Esophagus squamous epithelium (tissue), 5 donors: ENCODE measurements around the gene CLCN1. TPM values are rescaled to one million over a fixed set of nuclear protein-coding genes. Genes with fewer than 3 reads are reported as not detected.

Experiments used
- DNase-seq: peaks from one replicate; lab custom pipeline; 2025; lab: John Stamatoyannopoulos, UW
- H3K27ac ChIP-seq, 4 donors: fragments of 200-600 bp; sonication (generic); one replicate each; pipeline ENCODE4 v1.5.1; 2016 to 2019; ENCODE audit warnings: mild to moderate bottlenecking in 1 of 4
- H3K27me3 ChIP-seq, 4 donors: fragments of 200-600 bp; sonication (generic); 1 replicate in 3 of 4; 2 replicates in 1 of 4; pipeline versions ENCODE4 v1.5.1 to v1.6.0; 2017 to 2021; ENCODE audit warnings: antibody characterized with exemption in 1 of 4
- H3K36me3 ChIP-seq, 3 donors: fragments of 200-600 bp; sonication (generic); one replicate each; pipeline ENCODE4 v1.5.1; 2016 to 2019
- H3K4me1 ChIP-seq, 3 donors: fragments of 200-600 bp; sonication (generic); one replicate each; pipeline ENCODE4 v1.5.1; 2017 to 2019
- H3K4me3 ChIP-seq, 4 donors: fragments of 200-600 bp; sonication (generic); 1 replicate in 3 of 4; 2 replicates in 1 of 4; pipeline ENCODE4 v1.5.1; 2016 to 2019; ENCODE audit warnings: mild to moderate bottlenecking in 2 of 4, moderate library complexity in 1 of 4
- H3K9me3 ChIP-seq, 3 donors: fragments of 200-600 bp; sonication (generic); one replicate each; pipeline ENCODE4 v1.5.1; 2016 to 2019
- CTCF ChIP-seq, 6 experiments: fragments of 450-650 bp in 4 of 6; fragments of 200-600 bp in 2 of 6; sonication (generic) in 2 of 6; IDR thresholded peaks; one replicate each; pipeline ENCODE4 v1.5.1; 2016 to 2019; ENCODE audit warnings: antibody characterized with exemption in 6 of 6, mild to moderate bottlenecking in 4 of 6, moderate library complexity in 4 of 6
- POLR2A ChIP-seq, 4 donors: fragments of 450-650 bp; IDR thresholded peaks; one replicate each; pipeline ENCODE4 v1.6.1; 2017; ENCODE audit warnings: antibody characterized with exemption in 4 of 4, mild to moderate bottlenecking in 4 of 4, moderate library complexity in 3 of 4
- WGBS, 2 donors: methylation state at CpG; one replicate each; pipeline ENCODE4 v1.1.5; 2018; 5-methylcytosine and 5-hydroxymethylcytosine counted together
- intact Hi-C: fragments of 100-400 bp; cut with DNase I; formaldehyde crosslinking; loops from one replicate; pipeline ENCODE4 v1.15.0; 2022
- total RNA-seq, 4 donors: library from RNA; depleted of rRNA; stranded (reverse); fragments of >200 nt; gene quantifications; one replicate each; pipeline ENCODE4 v1.1.0, GENCODE V29; 2016
- donor health status: DM: yes; HTN: yes; CAD: no.

The CLCN1 gene
- total RNA-seq, 4 donors from 2014 or later = under 0.01 to 0.91 (median 0.13) TPM; not detected in 1

DNA sequence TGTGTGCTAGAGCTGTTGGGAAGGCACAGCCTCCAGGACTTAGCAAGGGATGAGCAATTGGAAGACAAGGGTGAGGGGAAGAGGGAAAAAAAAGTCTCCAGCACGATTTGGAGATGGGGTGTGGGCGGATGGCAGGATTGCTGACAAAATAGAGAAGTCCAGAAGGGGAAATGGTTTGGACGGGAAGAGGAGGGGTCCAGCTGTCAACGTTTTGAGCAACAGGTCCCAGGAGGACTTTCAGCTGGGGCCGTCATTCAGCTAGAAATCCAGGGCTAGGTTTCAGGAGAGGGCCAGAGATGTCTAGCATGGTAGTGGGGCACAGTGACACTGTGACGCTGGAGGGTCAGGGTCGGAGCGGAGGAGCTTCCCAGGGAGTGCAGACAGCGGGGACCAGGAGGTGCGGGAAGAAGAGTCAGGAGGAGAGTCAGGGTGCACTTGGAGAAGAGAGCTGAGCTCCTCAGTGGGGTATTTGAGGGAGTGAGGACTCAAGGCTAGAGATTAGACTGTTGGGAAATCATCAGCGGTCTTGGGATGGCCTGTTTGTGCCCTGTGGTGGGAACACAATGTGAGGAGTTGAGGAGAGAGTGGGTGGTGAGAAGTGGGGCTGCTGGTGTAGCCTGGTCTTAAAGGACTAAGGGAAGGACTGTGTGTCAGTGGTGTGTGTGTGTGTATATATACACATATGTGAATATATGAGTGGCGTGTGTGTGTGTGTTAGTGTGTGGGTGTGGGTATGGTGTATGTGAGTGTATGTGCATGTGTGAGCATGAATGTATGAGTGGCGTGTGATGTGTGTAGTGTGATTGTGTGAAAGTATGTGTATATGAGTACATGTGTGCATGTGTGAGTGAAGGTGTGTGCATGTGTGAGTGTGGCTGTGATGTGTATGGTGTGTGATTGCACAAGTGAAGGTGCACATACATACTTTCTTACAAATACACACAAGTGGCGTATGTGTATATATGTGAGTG lies 69.0 kb downstream of the CLCN1 start:
- peaks cover 46 to 86% (median 48%) of the 10 kb centered on the region in 3 donors for H3K4me1 ChIP-seq
- no peak for TF ChIP-seq CTCF (IDR thresholded peaks at IDR 0.05)
- TF ChIP-seq POLR2A (IDR thresholded peaks at IDR 0.05) = peak in 1 of 4 donors; percentile 34
- intact Hi-C loops = no loop called here

GRCh38 chr7:143385891-143386781 lies 70.2 kb downstream of the CLCN1 start:
- intact Hi-C loops = no loop called here
- Histone ChIP-seq H3K4me3 (peak overlapping the region in 1 of 4 donors; percentile 37), H3K4me1 (peaks cover 52 to 96% (median 55%) of the 10 kb centered on the region in 3 donors), H3K36me3 (peaks cover 21 to 59% (median 22%) of the 10 kb centered on the region in 3 donors), H3K9me3 (no peaks in the 10 kb centered on the region), H3K27ac (peak overlapping the region in 3 of 4 donors; percentile 93 to 100 (median 100)), H3K27me3 (no peaks in the 10 kb centered on the region)
- DNase-seq = no peak
- WGBS, 2 donors = 54 to 56% methylated on average over 17 to 19 of the region's 19 CpGs
- TF ChIP-seq CTCF (IDR thresholded peaks at IDR 0.05) (no peak), POLR2A (IDR thresholded peaks at IDR 0.05) (no peak)

More for the DNA sequence above, 69.0 kb downstream of the CLCN1 start:
- Histone ChIP-seq H3K4me3 (peak overlapping the region in 3 of 4 donors; percentile 98 to 100 (median 99)), H3K9me3 (no peaks in the 10 kb centered on the region), H3K36me3 (peaks cover 10 to 47% (median 15%) of the 10 kb centered on the region in 3 donors), H3K27me3 (no peaks in the 10 kb centered on the region), H3K27ac (peak overlapping the region; percentile 23 to 100 (median 96))
- 49 to 72% methylated on average over 14 of the region's 14 CpGs for WGBS, 2 donors
- no peak for DNase-seq

- intact Hi-C loops = no loop called here
- Histone ChIP-seq H3K36me3 (peaks cover 21 to 71% (median 34%) of the 10 kb centered on the region in 3 donors), H3K4me3 (peak overlapping the region in 1 of 4 donors; percentile 1), H3K27ac (peak overlapping the region in 3 of 4 donors; percentile 93 to 100 (median 100)), H3K9me3 (no peaks in the 10 kb centered on the region), H3K4me1 (peaks cover 56 to 100% (median 62%) of the 10 kb centered on the region in 3 donors), H3K27me3 (no peaks in the 10 kb centered on the region)
- 87 to 91% methylated on average over 6 to 18 of the region's 23 CpGs for WGBS, 2 donors
- no peak for TF ChIP-seq CTCF (IDR thresholded peaks at IDR 0.05)
- peak in 1 of 4 donors; percentile 14 for TF ChIP-seq POLR2A (IDR thresholded peaks at IDR 0.05)
- DNase-seq = no peak
Measured at GRCh38 chr7:143387156-143387975, 71.5 kb downstream of the CLCN1 start.

- peak overlapping the region; percentile 13 to 100 (median 96) for H3K27ac ChIP-seq
Measured at GRCh38 chr7:143388051-143388450, 72.1 kb downstream of the CLCN1 start.

More at GRCh38 chr7:143388051-143388450, 72.1 kb downstream of the CLCN1 start:
- 91 to 100% methylated on average over 3 to 5 of the region's 10 CpGs for WGBS, 2 donors
- Histone ChIP-seq H3K4me3 (peak overlapping the region in 1 of 4 donors; percentile 8), H3K36me3 (peaks cover 21 to 72% (median 34%) of the 10 kb centered on the region in 3 donors), H3K27me3 (no peaks in the 10 kb centered on the region), H3K4me1 (peaks cover 55 to 100% (median 62%) of the 10 kb centered on the region in 3 donors), H3K9me3 (no peaks in the 10 kb centered on the region)
- no peak for DNase-seq
- intact Hi-C loops = no loop called here
- no peak for TF ChIP-seq POLR2A (IDR thresholded peaks at IDR 0.05)
- no peak for TF ChIP-seq CTCF (IDR thresholded peaks at IDR 0.05)
